ENCODE results near the gene RAF1. TPM values are rescaled to one million over a fixed set of nuclear protein-coding genes. Genes with fewer than 3 reads are reported as not detected.
"Not testable (repeated sequence)": the region's sequence is repeated elsewhere in the genome, so short reads cannot be mapped to it uniquely, and the experiment has no call there.

RAF1 gene
- total RNA-seq, 1 donor from 2014 or later: 70.9 TPM

DNA sequence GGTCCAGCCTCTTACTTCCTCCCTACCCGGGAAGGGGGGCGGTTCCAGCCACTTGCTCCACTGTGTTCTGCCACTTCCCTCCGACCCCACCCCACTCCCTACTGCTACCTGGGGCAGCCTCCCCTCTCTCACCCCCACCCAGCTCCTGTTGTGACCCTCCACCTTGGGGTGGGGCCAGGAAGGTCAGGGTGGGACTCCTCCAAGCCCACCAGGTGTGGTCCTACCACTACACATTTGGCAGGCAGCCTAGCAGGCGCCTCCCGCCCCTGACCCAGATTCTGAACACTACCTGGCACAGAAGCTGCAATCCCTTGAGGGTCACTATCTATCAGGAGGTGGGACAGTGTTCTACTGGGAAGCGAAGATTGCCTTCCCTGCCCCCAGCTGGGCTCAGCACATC is 13.7 kb upstream of the RAF1 start:
- DNase-seq (ENCODE audit: low read depth in 2 of 2): no peak

- no peak for DNase-seq (ENCODE audit: low read depth in 2 of 2)
These were observed 11.3 kb upstream of the RAF1 start for GRCh38 chr3:12675115-12675810.

GRCh38 chr3:12673956-12674736 is 10.2 kb upstream of the RAF1 start:
- not testable (repeated sequence) for DNase-seq (ENCODE audit: low read depth in 2 of 2)

DNA sequence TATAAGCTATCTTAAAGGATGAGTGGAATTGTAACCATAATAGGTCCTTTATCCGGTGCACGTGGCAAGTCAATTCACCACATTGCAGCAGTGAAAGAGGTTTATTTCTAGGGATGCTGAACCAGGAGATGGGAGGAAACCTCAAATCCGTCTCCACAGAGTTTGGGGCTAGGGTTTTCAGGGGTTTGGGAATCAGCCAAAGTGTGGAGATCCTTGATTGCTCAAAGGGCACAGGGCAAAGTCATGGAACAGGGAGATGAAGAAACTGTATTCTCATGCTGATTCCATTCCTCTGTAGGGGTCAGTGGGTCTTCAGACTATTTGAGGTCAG is 7.2 kb upstream of the RAF1 start:
- DNase-seq (ENCODE audit: low read depth in 2 of 2): no peak

- DNase-seq (ENCODE audit: low read depth in 2 of 2): no peak
These were observed 6.6 kb upstream of the RAF1 start for GRCh38 chr3:12670365-12671119.

GRCh38 chr3:12663401-12663935 is 449 bp downstream of the RAF1 start:
- DNase-seq (ENCODE audit: low read depth in 2 of 2): peak in 1 of 2 donors; percentile 64

- peak in 1 of 2 donors; percentile 40 for DNase-seq (ENCODE audit: low read depth in 2 of 2)
These were observed 1.1 kb downstream of the RAF1 start for GRCh38 chr3:12662593-12663400.

- DNase-seq (ENCODE audit: low read depth in 2 of 2): no peak
These were observed 1.9 kb downstream of the RAF1 start for GRCh38 chr3:12661926-12662592.

GRCh38 chr3:12661375-12661774 is 2.5 kb downstream of the RAF1 start:
- DNase-seq (ENCODE audit: low read depth in 2 of 2): not testable (repeated sequence)

DNA sequence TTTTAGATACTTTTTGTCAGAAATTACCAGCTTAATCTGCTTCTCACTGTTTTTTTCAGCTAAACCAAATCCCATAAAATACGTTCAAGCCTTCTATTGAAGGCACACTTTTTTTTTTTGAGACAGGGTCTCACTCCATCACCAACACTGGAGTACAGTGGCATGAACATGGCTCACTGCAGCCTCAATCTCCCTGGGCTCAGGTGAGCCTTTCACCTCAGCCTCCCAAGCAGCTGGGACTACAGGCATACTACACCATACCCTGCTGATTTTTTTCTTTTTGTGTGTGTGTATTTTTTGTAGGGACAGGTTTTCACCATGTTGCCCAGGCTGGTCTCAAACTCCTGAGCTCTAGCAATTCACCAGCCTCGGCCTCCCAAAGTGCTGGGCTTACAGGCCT is 3.7 kb downstream of the RAF1 start:
- DNase-seq (ENCODE audit: low read depth in 2 of 2): no peak

DNA sequence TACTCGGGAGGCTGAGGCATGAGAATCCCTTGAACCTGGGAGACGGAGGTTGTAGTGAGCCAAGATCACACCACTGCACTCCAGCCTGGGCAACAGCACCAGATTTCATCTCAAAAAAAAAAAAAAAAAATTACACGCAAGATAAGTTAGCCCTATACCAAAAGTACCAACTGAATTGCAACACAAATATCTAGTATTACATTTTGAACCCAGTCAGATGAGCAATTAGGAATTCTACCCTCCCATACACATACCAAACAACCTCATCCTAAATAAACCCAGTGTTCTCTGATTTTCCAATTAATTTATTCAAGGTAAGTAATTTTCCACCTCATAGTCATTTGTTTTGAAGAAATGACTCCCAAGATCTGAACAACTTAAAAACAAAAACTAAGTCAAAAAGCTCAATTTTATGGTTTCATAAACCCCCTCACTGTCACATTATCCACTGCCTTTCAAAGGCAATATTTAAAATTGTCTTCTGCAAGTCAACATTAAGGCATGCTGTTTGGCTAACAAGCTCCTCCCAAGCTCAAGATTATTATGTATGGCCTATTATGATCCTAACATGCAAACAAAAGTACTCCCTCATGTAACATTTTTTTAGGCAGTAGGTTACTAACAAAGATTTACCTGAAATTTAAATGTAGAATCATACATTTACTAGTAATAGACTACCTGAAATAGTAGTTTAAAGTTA is 4.5 kb downstream of the RAF1 start:
- no peak for DNase-seq (ENCODE audit: low read depth in 2 of 2)

DNA sequence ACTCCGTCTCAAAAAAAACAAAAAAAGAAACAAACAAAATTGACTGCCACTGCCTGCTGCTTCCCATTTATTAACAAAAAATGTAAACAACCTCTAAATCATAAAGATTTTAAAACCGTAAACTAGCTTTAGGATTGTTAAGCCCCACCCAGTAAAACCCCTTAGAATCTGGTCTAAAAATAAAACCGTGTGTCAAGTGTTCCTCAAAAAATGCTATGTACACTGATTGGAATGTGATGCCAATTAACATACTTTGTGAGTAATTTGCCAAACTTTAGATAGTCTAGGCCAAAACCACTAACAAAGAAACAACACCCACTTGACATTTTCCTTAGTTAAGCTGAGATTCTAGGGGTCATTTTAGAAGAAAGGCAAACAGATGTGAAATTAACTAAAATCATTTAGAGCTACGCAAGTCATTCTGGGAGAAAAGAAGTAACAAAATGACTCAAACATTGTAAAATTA is 5.3 kb downstream of the RAF1 start:
- DNase-seq (ENCODE audit: low read depth in 2 of 2): no peak

GRCh38 chr3:12656850-12657249 is 7.1 kb downstream of the RAF1 start:
- DNase-seq (ENCODE audit: low read depth in 2 of 2): no peak

- no peak for DNase-seq (ENCODE audit: low read depth in 2 of 2)
These were observed 7.7 kb downstream of the RAF1 start for GRCh38 chr3:12656193-12656592.

DNA sequence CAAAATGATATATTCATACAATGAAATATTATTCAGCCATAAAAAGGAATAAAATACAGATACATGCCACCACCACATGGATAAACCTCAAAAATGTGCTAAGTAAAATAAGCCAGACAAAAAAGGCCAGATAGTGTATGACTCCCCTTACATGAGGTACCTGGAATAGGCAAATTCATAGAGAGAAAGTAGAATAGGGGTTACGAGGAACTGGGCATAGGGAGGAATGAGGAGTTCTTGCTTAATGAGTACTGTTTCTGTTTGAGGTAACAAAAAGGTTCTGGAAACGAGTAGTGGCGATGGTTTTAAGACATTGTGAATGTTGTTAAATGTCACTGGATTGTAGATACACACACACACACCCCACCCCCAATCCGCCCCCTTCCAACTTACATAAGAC is 8.2 kb downstream of the RAF1 start:
- no peak for DNase-seq (ENCODE audit: low read depth in 2 of 2)

- no peak for DNase-seq (ENCODE audit: low read depth in 2 of 2)
These were observed 10.2 kb downstream of the RAF1 start for GRCh38 chr3:12653747-12654146.

- DNase-seq (ENCODE audit: low read depth in 2 of 2): peak in 1 of 2 donors; percentile 52
These were observed 15.4 kb downstream of the RAF1 start for GRCh38 chr3:12648384-12648959.

- DNase-seq (ENCODE audit: low read depth in 2 of 2): no peak
These were observed 19.5 kb downstream of the RAF1 start for GRCh38 chr3:12644331-12644937.

- DNase-seq (ENCODE audit: low read depth in 2 of 2): no peak
These were observed 20.2 kb downstream of the RAF1 start for GRCh38 chr3:12643724-12644123.
